HL-60 (cell line): ENCODE data around the gene BEND3.
"Not testable (repeated sequence)": the region's sequence is repeated elsewhere in the genome, so short reads cannot be mapped to it uniquely, and the experiment has no call there.

Experiments
- DNase-seq, 2 experiments: peaks; one replicate each; pipeline ENCODE4 v3.0.0-alpha.2; 2010 to 2020; ENCODE audit warnings: low read depth in 1 of 2, low spot score in 1 of 2
- H3K27ac ChIP-seq: fragments of 250-450 bp; sonication (Bioruptor Pico); replicated peaks from 2 replicates; pipeline ENCODE4 v1.5.1; 2020; ENCODE audit warnings: mild to moderate bottlenecking, moderate library complexity
- H3K27me3 ChIP-seq: fragments of 250-450 bp; sonication (Bioruptor Pico); 2 replicates; pipeline ENCODE4 v1.5.1; 2021; ENCODE audit warnings: mild to moderate bottlenecking, moderate library complexity; ENCODE audit not compliant: insufficient read depth, poor library complexity, severe bottlenecking
- H3K4me3 ChIP-seq: replicated peaks from 2 replicates; pipeline ENCODE4 v1.5.1; 2011; ENCODE audit warnings: mild to moderate bottlenecking, control low read depth, low read length; ENCODE audit not compliant: insufficient read depth
- GABPA ChIP-seq: IDR thresholded peaks from 2 replicates; pipeline ENCODE4 v1.6.1; 2012; ENCODE audit warnings: low read depth
- POLR2AphosphoS5 ChIP-seq: IDR thresholded peaks from 2 replicates; pipeline ENCODE4 v1.6.1; 2012; ENCODE audit warnings: low read depth
- REST ChIP-seq: IDR thresholded peaks from 2 replicates; pipeline ENCODE4 v1.6.1; 2012; ENCODE audit warnings: low read depth; ENCODE audit not compliant: insufficient replicate concordance
- SPI1 ChIP-seq: IDR thresholded peaks from 2 replicates; pipeline ENCODE4 v1.6.1; 2012; ENCODE audit warnings: low read depth, mild to moderate bottlenecking, borderline replicate concordance
- TF ChIP-seq, protein P1 (sequence below): IDR thresholded peaks from one replicate; pipeline ENCODE4 v1.5.1; 2011; ENCODE audit warnings: low read length, control low read depth, inconsistent platforms; ENCODE audit not compliant: insufficient read depth

The BEND3 gene

DNA sequence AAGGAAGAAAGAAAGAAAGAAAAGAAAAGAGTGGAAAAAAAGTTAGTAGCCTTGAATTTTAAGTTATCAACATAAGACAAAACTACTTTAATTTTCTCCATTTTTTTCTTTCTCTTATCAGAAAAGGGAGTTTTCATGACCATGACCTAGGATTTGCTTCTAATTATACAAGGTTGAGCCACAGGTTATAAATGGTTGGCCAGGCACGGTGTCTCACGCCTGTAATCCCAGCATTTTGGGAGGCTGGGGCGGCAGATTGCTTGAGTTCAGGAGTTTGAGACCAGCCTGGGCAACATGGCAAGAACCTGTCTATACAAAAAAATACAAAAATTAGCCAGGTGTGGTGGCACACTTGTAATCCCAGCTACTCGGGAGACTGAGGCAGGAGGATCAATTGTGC is 95.1 kb downstream of the BEND3 start:
- Histone ChIP-seq H3K4me3 (no peak overlapping the region), H3K27ac (no peak overlapping the region), H3K27me3 (no peaks in the 10 kb centered on the region)
- no peak for DNase-seq
- TF ChIP-seq GABPA (no peak), POLR2AphosphoS5 (no peak), REST (no peak), SPI1 (no peak)
- TF ChIP-seq, protein P1, sequence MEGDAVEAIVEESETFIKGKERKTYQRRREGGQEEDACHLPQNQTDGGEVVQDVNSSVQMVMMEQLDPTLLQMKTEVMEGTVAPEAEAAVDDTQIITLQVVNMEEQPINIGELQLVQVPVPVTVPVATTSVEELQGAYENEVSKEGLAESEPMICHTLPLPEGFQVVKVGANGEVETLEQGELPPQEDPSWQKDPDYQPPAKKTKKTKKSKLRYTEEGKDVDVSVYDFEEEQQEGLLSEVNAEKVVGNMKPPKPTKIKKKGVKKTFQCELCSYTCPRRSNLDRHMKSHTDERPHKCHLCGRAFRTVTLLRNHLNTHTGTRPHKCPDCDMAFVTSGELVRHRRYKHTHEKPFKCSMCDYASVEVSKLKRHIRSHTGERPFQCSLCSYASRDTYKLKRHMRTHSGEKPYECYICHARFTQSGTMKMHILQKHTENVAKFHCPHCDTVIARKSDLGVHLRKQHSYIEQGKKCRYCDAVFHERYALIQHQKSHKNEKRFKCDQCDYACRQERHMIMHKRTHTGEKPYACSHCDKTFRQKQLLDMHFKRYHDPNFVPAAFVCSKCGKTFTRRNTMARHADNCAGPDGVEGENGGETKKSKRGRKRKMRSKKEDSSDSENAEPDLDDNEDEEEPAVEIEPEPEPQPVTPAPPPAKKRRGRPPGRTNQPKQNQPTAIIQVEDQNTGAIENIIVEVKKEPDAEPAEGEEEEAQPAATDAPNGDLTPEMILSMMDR, result no peak

GRCh38 chr6:107019628-107020027 is 95.7 kb downstream of the BEND3 start:
- H3K4me3 ChIP-seq, H3K27me3 ChIP-seq, DNase-seq, H3K27ac ChIP-seq: not testable (repeated sequence)

DNA sequence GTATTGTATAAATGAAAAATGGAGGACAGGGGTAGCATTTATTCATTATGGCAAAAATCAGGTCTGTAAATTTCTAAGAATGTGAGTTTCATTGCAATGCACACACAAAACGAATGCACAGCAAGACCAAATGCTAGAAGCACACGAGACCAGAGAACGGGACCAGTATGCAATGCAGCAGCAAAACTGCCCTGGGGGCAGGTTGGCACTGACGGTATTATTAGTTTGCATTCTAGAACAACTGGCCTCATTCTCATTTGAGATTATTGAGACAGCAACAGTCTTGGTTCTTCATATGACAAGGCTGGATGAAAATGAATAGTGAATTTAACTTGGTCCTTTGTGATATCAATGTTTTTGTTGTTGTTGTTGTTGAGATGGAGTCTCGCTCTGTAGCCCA is 96.3 kb downstream of the BEND3 start:
- Histone ChIP-seq H3K4me3 (no peak overlapping the region), H3K27ac (no peak overlapping the region), H3K27me3 (no peaks in the 10 kb centered on the region)
- TF ChIP-seq, protein P1, result no peak
- no peak for TF ChIP-seq REST
- TF ChIP-seq GABPA, result no peak
- no peak for TF ChIP-seq SPI1
- TF ChIP-seq POLR2AphosphoS5, result no peak
- no peak for DNase-seq
